AG04450 (cell line): ENCODE results near the gene FRS3. TPM values are rescaled to one million over a fixed set of nuclear protein-coding genes. Genes with fewer than 3 reads are reported as not detected.

Source experiments
- CTCF ChIA-PET: fragments of 300-600, 350-600 bp; formaldehyde crosslinking; extraction: SDS; loops from one replicate; lab custom pipeline; 2022; ENCODE audit warnings: antibody characterized with exemption, inconsistent platforms; lab: Charles Lee
- POLR2A ChIA-PET: fragments of 350-600 bp; formaldehyde crosslinking; extraction: SDS; loops from one replicate; lab custom pipeline; 2021; ENCODE audit warnings: antibody characterized with exemption, inconsistent platforms; lab: Yijun Ruan, JAX
- DNase-seq: peaks from one replicate; pipeline ENCODE4 v3.0.0-alpha.2; 2011; ENCODE audit warnings: low read depth, low spot score
- H3K27ac ChIP-seq: one replicate; pipeline ENCODE4 v1.5.1; 2012; ENCODE audit warnings: low read depth, low read length, control low read depth
- H3K27me3 ChIP-seq: one replicate; pipeline ENCODE4 v1.6.0; 2012; ENCODE audit warnings: low read length; ENCODE audit not compliant: control insufficient read depth, insufficient read depth
- H3K4me3 ChIP-seq: 2 replicates; pipeline ENCODE4 v1.5.1; 2011; ENCODE audit warnings: mild to moderate bottlenecking, low read depth, low read length, control low read depth
- H3K9me3 ChIP-seq: 2 replicates; pipeline ENCODE4 v1.5.1; 2012; ENCODE audit warnings: low read length; ENCODE audit not compliant: control insufficient read depth, insufficient read depth
- CTCF ChIP-seq: IDR thresholded peaks from 2 replicates; pipeline ENCODE4 v1.5.1; 2011; ENCODE audit warnings: low read depth, low read length, control low read depth, inconsistent platforms
- polyA plus RNA-seq: library from polyadenylated mRNA; depleted of rRNA; stranded (reverse); fragments of >200 nt; gene quantifications from 2 replicates; pipeline ENCODE4 v1.2.3, GENCODE V29; 2011

The FRS3 gene
- polyA plus RNA-seq, 1 experiment: 2.2 TPM

- Histone ChIP-seq H3K27me3 (peaks cover 32% of the 10 kb centered on the region), H3K4me3 (no peak overlapping the region), H3K9me3 (no peaks in the 10 kb centered on the region), H3K27ac (no peak overlapping the region)
- CTCF ChIA-PET: interaction anchor here (1.0 kb wide), 1 partner anchor 14 kb away, joined by 5 read pairs; the partner anchor contains the start of gene TFEB
- TF ChIP-seq CTCF: no peak
- DNase-seq: no peak
- POLR2A ChIA-PET: no interaction called here
Measured at GRCh38 chr6:41750374-41750773, 29.3 kb downstream of the FRS3 start.

GRCh38 chr6:41748542-41748941, 31.2 kb downstream of the FRS3 start:
- no peak overlapping the region for H3K27ac ChIP-seq
- no peaks in the 10 kb centered on the region for H3K9me3 ChIP-seq
- no peak for DNase-seq
- CTCF ChIA-PET: interaction anchor here (1.5 to 2.8 kb wide), 2 partner anchors 13 to 42 kb away, joined by 3 to 15 read pairs; partner anchors contain the start of gene TFEB
- POLR2A ChIA-PET: no interaction called here
- no peak for TF ChIP-seq CTCF
- H3K4me3 ChIP-seq: no peak overlapping the region
- H3K27me3 ChIP-seq: peaks cover 28% of the 10 kb centered on the region

DNA sequence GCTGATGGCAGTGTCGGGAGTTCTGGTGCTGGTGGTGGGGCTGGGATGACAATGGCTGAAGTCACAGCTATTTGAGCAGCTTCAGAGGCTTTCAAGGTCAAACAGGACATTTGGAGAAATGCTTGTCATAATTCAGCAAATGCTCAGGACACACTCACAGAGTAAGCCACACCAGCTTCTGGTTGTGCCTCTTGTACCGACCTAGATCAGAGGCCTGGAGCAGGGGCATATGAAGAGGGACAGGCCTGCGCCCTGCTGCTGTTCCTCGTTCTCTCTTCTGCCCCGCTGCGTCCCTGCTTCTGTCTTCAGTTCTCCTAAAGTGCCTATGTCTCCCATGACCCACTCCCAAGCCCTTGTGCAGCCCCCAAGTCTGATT, 31.6 kb downstream of the FRS3 start:
- DNase-seq: no peak
- ChIA-PET POLR2A (no interaction called here), CTCF (interaction anchor here (2.8 kb wide), 1 partner anchor 13 kb away, joined by 15 read pairs; the partner anchor contains the start of gene TFEB)
- H3K27me3 ChIP-seq: peaks cover 25% of the 10 kb centered on the region
- no peak for TF ChIP-seq CTCF
- no peaks in the 10 kb centered on the region for H3K9me3 ChIP-seq
- no peak overlapping the region for H3K4me3 ChIP-seq
- no peak overlapping the region for H3K27ac ChIP-seq

GRCh38 chr6:41747256-41748101, 32.2 kb downstream of the FRS3 start, which contains the start of gene PGC:
PGC (minus strand) TSS chr6:41747397; CDS start chr6:41747334, 63 bp downstream.
- TF ChIP-seq CTCF: no peak
- Histone ChIP-seq H3K9me3 (no peaks in the 10 kb centered on the region), H3K4me3 (no peak within 1 kb of the TSS), H3K27me3 (peaks cover 22% of the 10 kb centered on the region), H3K27ac (no peak within 1 kb of the TSS)
- DNase-seq: no peak
- ChIA-PET CTCF (interaction anchor here (2.8 kb wide), 1 partner anchor 12 kb away, joined by 15 read pairs; the partner anchor contains the start of gene TFEB), POLR2A (no interaction called here)

GRCh38 chr6:41746107-41746506, 33.6 kb downstream of the FRS3 start:
- Histone ChIP-seq H3K4me3 (no peak overlapping the region), H3K9me3 (no peaks in the 10 kb centered on the region), H3K27me3 (peaks cover 20% of the 10 kb centered on the region), H3K27ac (no peak overlapping the region)
- no peak for TF ChIP-seq CTCF
- ChIA-PET CTCF (no interaction called here), POLR2A (interaction anchor here (0.7 kb wide), 1 partner anchor 1036 kb away, joined by 7 read pairs; no protein-coding TSS in a partner anchor)
- DNase-seq: no peak
